ENCODE measurements around the gene EVL. TPM values are rescaled to one million over a fixed set of nuclear protein-coding genes. Genes with fewer than 3 reads are reported as not detected.

Gene EVL
- total RNA-seq, 4 donors from 2014 or later, result 42.6 to 94.6 (median 59.8) TPM

GRCh38 chr14:100088226-100088625 is 23.0 kb downstream of the EVL start:
- no peak for DNase-seq (ENCODE audit: low spot score in 2 of 2)
- no peaks in the 10 kb centered on the region for H3K4me1 ChIP-seq
- no peaks in the 10 kb centered on the region for H3K27me3 ChIP-seq
- WGBS, 2 donors, result 98 to 99% methylated on average over 3 of the region's 3 CpGs
- H3K27ac ChIP-seq, result no peak overlapping the region
- TF ChIP-seq EP300 (IDR thresholded peaks at IDR 0.05) (no peak), POLR2A (IDR thresholded peaks at IDR 0.05) (no peak), CTCF (IDR thresholded peaks at IDR 0.05) (no peak)
- no peaks in the 10 kb centered on the region for H3K9me3 ChIP-seq
- H3K4me3 ChIP-seq, result no peak overlapping the region
- H3K36me3 ChIP-seq, result peaks cover 0 to 53% (median 0%) of the 10 kb centered on the region in 3 donors

GRCh38 chr14:100091386-100091785 is 26.2 kb downstream of the EVL start:
- Histone ChIP-seq H3K27ac (no peak overlapping the region), H3K4me1 (no peaks in the 10 kb centered on the region), H3K9me3 (no peaks in the 10 kb centered on the region), H3K4me3 (no peak overlapping the region), H3K36me3 (peaks cover 0 to 34% (median 0%) of the 10 kb centered on the region in 3 donors), H3K27me3 (no peaks in the 10 kb centered on the region)
- TF ChIP-seq CTCF (IDR thresholded peaks at IDR 0.05), result no peak
- no peak for TF ChIP-seq POLR2A (IDR thresholded peaks at IDR 0.05)
- TF ChIP-seq EP300 (IDR thresholded peaks at IDR 0.05), result no peak
- 82 to 92% methylated on average over 7 of the region's 7 CpGs for WGBS, 2 donors
- DNase-seq (ENCODE audit: low spot score in 2 of 2), result no peak

- H3K27me3 ChIP-seq, result no peaks in the 10 kb centered on the region
- H3K9me3 ChIP-seq, result no peaks in the 10 kb centered on the region
- 79 to 89% methylated on average over 1 of the region's 1 CpG for WGBS, 2 donors
- H3K27ac ChIP-seq, result no peak overlapping the region
- no peaks in the 10 kb centered on the region for H3K4me1 ChIP-seq
- TF ChIP-seq POLR2A (IDR thresholded peaks at IDR 0.05), result no peak
- TF ChIP-seq CTCF (IDR thresholded peaks at IDR 0.05), result no peak
- TF ChIP-seq EP300 (IDR thresholded peaks at IDR 0.05), result no peak
- H3K4me3 ChIP-seq, result no peak overlapping the region
- no peak for DNase-seq (ENCODE audit: low spot score in 2 of 2)
- peaks cover 0 to 29% (median 0%) of the 10 kb centered on the region in 3 donors for H3K36me3 ChIP-seq
Observed at GRCh38 chr14:100092832-100093231, 27.6 kb downstream of the EVL start.

GRCh38 chr14:100093319-100093718 is 28.1 kb downstream of the EVL start:
- Histone ChIP-seq H3K27me3 (no peaks in the 10 kb centered on the region), H3K27ac (no peak overlapping the region), H3K9me3 (no peaks in the 10 kb centered on the region), H3K4me3 (no peak overlapping the region), H3K4me1 (no peaks in the 10 kb centered on the region), H3K36me3 (peaks cover 0 to 24% (median 0%) of the 10 kb centered on the region in 3 donors)
- 83 to 84% methylated on average over 6 of the region's 6 CpGs for WGBS, 2 donors
- TF ChIP-seq CTCF (IDR thresholded peaks at IDR 0.05), result no peak
- TF ChIP-seq EP300 (IDR thresholded peaks at IDR 0.05), result no peak
- no peak for TF ChIP-seq POLR2A (IDR thresholded peaks at IDR 0.05)
- DNase-seq (ENCODE audit: low spot score in 2 of 2), result no peak

- no peak overlapping the region for H3K27ac ChIP-seq
- H3K36me3 ChIP-seq, result peaks cover 0 to 15% (median 0%) of the 10 kb centered on the region in 3 donors
- TF ChIP-seq POLR2A (IDR thresholded peaks at IDR 0.05) (no peak), CTCF (IDR thresholded peaks at IDR 0.05) (no peak), EP300 (IDR thresholded peaks at IDR 0.05) (no peak)
- H3K4me1 ChIP-seq, result peaks cover 0 to 3% (median 0%) of the 10 kb centered on the region in 4 donors
- no peak for DNase-seq (ENCODE audit: low spot score in 2 of 2)
- no peaks in the 10 kb centered on the region for H3K27me3 ChIP-seq
- H3K4me3 ChIP-seq, result no peak overlapping the region
- no peaks in the 10 kb centered on the region for H3K9me3 ChIP-seq
- 86 to 87% methylated on average over 3 of the region's 3 CpGs for WGBS, 2 donors
Observed at GRCh38 chr14:100096656-100097055, 31.4 kb downstream of the EVL start.
